BLaER1 (cell line): ENCODE measurements around the gene CSF1R.

ENCODE experiments used
- H3K27ac ChIP-seq: shearing (Covaris generic); formaldehyde crosslinking; 2 replicates; pipeline ENCODE4 v1.8.1; 2022
- H3K27me3 ChIP-seq: shearing (Covaris generic); formaldehyde crosslinking; 2 replicates; pipeline ENCODE4 v1.8.1; 2022
- H3K36me3 ChIP-seq: shearing (Covaris generic); formaldehyde crosslinking; 2 replicates; pipeline ENCODE4 v1.8.1; 2022
- H3K4me1 ChIP-seq: shearing (Covaris generic); formaldehyde crosslinking; 2 replicates; pipeline ENCODE4 v1.8.1; 2022
- H3K4me2 ChIP-seq: shearing (Covaris generic); formaldehyde crosslinking; 2 replicates; pipeline ENCODE4 v1.8.1; 2022
- H3K4me3 ChIP-seq: shearing (Covaris generic); formaldehyde crosslinking; 2 replicates; pipeline ENCODE4 v1.8.1; 2022
- H3K9ac ChIP-seq: shearing (Covaris generic); formaldehyde crosslinking; 2 replicates; pipeline ENCODE4 v1.8.1; 2022
- H3K9me3 ChIP-seq: shearing (Covaris generic); formaldehyde crosslinking; 2 replicates; pipeline ENCODE4 v1.8.1; 2022
- H4K20me1 ChIP-seq: shearing (Covaris generic); formaldehyde crosslinking; 2 replicates; pipeline ENCODE4 v1.8.1; 2022
- Cebpa-rat ChIP-seq: shearing (Covaris generic); IDR thresholded peaks from 2 replicates; pipeline ENCODE4 v1.8.1; 2022

CSF1R gene

DNA sequence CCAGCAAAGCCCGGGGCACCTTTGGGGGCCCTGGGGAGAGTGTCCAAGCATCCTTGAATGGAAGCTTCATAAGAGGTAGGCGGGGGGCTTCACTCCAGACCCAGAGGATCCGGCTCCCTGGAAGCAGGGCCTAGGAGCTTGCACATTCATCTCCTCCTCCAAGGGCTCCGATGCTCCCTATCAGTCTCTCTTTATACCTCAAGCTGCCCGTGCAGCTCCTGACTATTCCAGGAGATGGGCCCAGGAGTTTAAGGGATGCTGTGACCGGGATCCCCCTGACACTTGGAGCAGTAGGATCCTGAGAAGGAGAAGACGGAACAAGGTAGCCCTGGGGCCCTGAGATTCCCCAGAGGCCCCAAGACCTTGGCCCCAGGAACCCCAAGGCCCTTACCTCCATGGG, 25.9 kb downstream of the CSF1R start:
- Histone ChIP-seq H3K36me3 (peaks cover 72% of the 10 kb centered on the region), H3K4me3 (no peak overlapping the region), H3K9ac (no peak overlapping the region), H3K4me1 (peaks cover 59% of the 10 kb centered on the region), H3K27me3 (no peaks in the 10 kb centered on the region), H4K20me1 (no peaks in the 10 kb centered on the region), H3K9me3 (no peaks in the 10 kb centered on the region), H3K27ac (no peak overlapping the region), H3K4me2 (no peak overlapping the region)
- no peak for TF ChIP-seq Cebpa-rat

DNA sequence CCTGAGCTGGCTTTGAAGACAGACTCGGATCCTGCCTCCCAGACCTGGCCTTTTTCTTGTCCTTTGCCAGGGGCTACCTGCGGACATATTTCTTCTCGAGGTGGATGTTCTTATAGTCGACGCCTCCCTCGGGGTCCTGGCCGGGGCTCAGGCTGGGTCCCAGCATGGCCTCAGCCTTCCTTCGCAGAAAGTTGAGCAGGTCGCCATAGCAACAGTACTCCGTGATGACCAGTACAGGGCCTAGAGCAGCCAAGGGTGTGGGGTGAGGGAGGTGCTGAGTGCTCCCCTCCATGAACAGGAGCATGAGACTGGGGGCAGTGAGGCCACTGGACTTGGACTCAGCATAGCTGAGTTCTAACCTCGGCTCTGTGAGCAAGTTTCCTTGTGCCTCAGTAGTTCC, 26.7 kb downstream of the CSF1R start:
- no peak for TF ChIP-seq Cebpa-rat
- peaks cover 80% of the 10 kb centered on the region for H3K36me3 ChIP-seq
- no peak overlapping the region for H3K9ac ChIP-seq

DNA sequence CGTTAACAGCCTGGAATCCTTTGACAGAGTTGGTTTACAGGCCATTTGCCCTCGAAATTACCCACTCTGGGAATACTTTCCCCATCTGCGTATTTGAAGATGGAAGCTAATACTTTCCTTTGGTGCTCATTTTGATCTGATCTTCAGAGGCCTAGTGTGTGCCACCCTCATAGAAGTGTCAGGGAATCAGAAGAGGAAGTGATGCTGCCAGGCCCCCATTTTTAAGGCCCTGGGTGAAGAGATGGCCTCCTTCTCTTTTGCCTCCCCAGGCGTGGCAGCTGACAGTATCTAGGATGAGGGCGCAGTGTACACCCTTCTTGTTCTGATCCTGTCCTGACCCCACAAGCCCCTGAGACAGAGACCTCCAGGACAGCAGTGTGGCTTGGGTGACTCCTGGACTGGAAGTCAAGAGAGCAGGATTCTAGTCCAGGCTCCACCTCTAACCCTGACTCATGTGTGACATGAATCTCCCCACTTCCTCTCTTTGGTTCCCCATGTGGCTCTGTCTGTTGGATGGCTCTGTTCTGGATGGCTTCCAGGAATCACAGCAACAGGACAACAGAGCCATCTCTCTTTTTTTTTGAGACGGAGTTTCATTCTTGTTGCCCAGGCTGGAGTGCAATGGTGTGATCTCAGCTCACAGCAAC, 27.8 kb downstream of the CSF1R start:
- H3K27ac ChIP-seq = peak overlapping the region; percentile 47

More for the DNA sequence above, 26.7 kb downstream of the CSF1R start:
- H4K20me1 ChIP-seq = no peaks in the 10 kb centered on the region
- no peak overlapping the region for H3K27ac ChIP-seq
- H3K27me3 ChIP-seq = no peaks in the 10 kb centered on the region
- H3K4me3 ChIP-seq = no peak overlapping the region
- H3K9me3 ChIP-seq = no peaks in the 10 kb centered on the region
- H3K4me2 ChIP-seq = peak overlapping the region; percentile 42
- H3K4me1 ChIP-seq = peaks cover 51% of the 10 kb centered on the region

DNA sequence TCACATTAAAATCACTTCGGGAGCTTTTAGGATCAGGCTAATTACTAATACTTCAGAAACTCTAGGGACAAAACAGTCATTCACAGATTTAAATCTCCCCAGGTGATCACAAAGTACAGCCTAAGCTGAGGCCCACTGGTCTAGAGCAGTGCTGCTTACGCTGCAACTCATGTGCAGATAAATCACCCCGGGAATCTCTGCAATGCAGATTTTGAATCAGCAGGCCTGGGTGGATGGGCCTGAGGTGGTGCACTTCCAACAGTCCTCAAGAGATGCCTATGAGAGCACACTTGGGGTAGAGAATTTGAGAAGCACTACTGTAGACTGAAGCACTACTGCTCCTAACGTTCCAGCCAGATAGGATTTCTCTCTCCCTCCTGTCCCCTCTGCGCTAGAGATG, 28.4 kb downstream of the CSF1R start:
- H3K36me3 ChIP-seq = peaks cover 89% of the 10 kb centered on the region
- no peak overlapping the region for H3K9ac ChIP-seq
- peak overlapping the region; percentile 47 for H3K27ac ChIP-seq
- H3K27me3 ChIP-seq = no peaks in the 10 kb centered on the region
- H3K4me1 ChIP-seq = peaks cover 34% of the 10 kb centered on the region
- H3K4me3 ChIP-seq = no peak overlapping the region
- no peak overlapping the region for H3K4me2 ChIP-seq
- no peaks in the 10 kb centered on the region for H3K9me3 ChIP-seq
- no peaks in the 10 kb centered on the region for H4K20me1 ChIP-seq
- TF ChIP-seq Cebpa-rat = no peak

More for the DNA sequence above, 27.8 kb downstream of the CSF1R start:
- peak overlapping the region; percentile 42 for H3K4me2 ChIP-seq
- peaks cover 89% of the 10 kb centered on the region for H3K36me3 ChIP-seq
- no peaks in the 10 kb centered on the region for H3K27me3 ChIP-seq
- H3K9me3 ChIP-seq = no peaks in the 10 kb centered on the region
- H3K4me3 ChIP-seq = no peak overlapping the region
- no peak for TF ChIP-seq Cebpa-rat
- no peak overlapping the region for H3K9ac ChIP-seq
- H3K4me1 ChIP-seq = peaks cover 40% of the 10 kb centered on the region
- H4K20me1 ChIP-seq = no peaks in the 10 kb centered on the region

DNA sequence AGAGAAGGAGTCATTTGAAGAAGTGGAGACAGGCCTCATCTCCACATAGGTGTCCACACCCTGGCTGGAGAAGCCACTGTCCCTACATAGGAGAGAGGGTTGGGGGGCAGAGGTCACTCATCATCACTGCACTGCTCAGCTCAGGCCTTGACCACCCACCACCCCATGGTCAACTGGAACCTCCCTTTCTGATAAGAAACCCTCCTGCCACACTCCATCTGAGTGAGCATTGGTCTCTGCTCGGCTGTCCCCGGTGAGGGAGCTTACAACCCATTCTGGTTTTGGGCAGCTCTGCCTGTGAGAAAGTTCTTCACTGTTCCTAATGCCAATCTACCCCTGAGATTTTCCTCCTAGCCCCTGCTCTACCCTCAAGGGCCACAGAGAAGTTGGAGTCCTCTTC, 28.8 kb downstream of the CSF1R start:
- no peak overlapping the region for H3K9ac ChIP-seq
- H3K36me3 ChIP-seq = peaks cover 94% of the 10 kb centered on the region
- no peak overlapping the region for H3K4me2 ChIP-seq

DNA sequence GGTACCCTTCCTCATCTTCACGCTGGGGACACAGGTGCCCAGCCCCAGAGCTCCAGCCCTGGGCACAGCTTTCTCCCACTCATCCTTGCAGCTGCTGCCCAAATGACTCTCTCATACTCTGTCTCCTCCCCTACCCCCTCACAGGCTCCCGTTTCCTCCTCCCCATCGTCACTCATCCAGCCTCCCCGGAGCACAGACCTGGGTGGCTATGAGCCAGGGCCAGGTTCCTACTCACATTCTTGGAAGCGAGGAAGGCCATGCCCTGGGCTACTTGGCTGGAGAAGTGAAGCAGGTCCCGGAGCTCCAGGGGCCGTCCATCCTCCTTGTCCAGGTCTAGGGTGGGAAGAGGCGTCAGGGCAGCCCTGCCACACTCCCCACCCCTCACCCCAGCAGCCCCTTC, 29.3 kb downstream of the CSF1R start:
- Histone ChIP-seq H3K27ac (peak overlapping the region; percentile 47; the same call in 1 of the 2 replicates), H3K9me3 (no peaks in the 10 kb centered on the region), H3K4me1 (peaks cover 25% of the 10 kb centered on the region), H4K20me1 (no peaks in the 10 kb centered on the region), H3K4me3 (no peak overlapping the region), H3K27me3 (no peaks in the 10 kb centered on the region), H3K9ac (no peak overlapping the region), H3K36me3 (peaks cover 99% of the 10 kb centered on the region), H3K4me2 (no peak overlapping the region)
- no peak for TF ChIP-seq Cebpa-rat

More for the DNA sequence above, 28.8 kb downstream of the CSF1R start:
- H3K4me1 ChIP-seq = peaks cover 30% of the 10 kb centered on the region
- no peak for TF ChIP-seq Cebpa-rat
- no peaks in the 10 kb centered on the region for H3K9me3 ChIP-seq
- no peak overlapping the region for H3K4me3 ChIP-seq
- H3K27ac ChIP-seq = peak overlapping the region; percentile 47; the same call in 1 of the 2 replicates
- H4K20me1 ChIP-seq = no peaks in the 10 kb centered on the region
- H3K27me3 ChIP-seq = no peaks in the 10 kb centered on the region

DNA sequence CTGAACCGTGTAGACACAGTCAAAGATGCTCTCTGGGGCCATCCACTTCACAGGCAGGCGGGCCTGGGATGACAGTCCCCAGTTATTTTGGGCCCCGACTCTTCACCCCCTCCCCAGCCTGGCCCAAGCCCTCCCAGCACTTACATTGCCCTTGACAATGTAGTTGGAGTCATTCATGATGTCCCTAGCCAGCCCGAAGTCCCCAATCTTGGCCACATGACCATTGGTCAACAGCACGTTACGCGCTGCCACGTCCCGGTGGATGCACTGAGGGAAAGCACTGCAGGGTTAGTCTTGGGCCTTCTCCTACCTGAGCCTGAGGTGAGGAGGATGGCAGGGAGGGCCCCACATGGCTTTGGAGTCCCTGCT, 30.3 kb downstream of the CSF1R start:
- H4K20me1 ChIP-seq = no peaks in the 10 kb centered on the region
- no peak overlapping the region for H3K4me2 ChIP-seq
- H3K9ac ChIP-seq = no peak overlapping the region
- no peak for TF ChIP-seq Cebpa-rat
- H3K27ac ChIP-seq = 0 out of 2 replicates have a peak overlapping the region, but pooled peaks have one; percentile 23
- H3K4me3 ChIP-seq = no peak overlapping the region
- peaks cover 22% of the 10 kb centered on the region for H3K4me1 ChIP-seq
- H3K9me3 ChIP-seq = no peaks in the 10 kb centered on the region
- H3K27me3 ChIP-seq = no peaks in the 10 kb centered on the region
- H3K36me3 ChIP-seq = peaks cover 100% of the 10 kb centered on the region

DNA sequence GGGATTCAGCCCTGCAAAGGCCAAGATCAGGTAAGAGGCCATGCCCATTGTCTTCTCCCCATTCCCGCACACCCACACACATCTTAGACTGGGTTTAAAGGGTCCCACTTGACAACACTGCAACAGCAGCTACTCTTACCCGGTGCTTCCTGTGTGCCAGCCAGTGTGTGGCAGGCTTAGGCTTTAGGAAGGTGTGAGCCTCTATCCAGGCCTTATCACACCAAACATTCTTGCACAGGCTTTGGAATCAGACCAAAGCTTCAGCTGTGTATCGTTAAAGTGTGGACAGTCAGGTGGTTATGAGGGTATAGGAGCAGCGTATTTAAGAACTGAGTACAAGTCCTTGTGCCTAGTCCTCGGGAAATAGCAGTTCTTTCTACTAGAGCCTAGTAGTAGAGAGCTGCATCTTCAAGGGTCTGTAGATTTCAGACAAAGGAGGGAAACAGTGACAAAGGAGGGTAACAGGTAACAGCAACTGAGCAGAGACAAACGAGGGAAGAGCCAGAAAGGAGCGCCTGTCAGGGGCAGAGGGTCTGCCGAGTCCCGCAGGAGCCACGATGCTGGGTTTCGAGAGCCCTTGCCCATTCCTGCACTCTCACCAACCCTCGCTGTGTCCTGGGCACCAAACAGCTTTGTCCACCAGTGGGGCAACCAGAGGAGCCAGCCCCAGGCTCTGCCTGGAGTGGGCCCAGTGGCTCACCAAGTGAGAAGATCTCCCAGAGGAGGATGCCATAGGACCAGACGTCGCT, 30.9 kb downstream of the CSF1R start:
- peaks cover 100% of the 10 kb centered on the region for H3K36me3 ChIP-seq
- no peak overlapping the region for H3K4me2 ChIP-seq

DNA sequence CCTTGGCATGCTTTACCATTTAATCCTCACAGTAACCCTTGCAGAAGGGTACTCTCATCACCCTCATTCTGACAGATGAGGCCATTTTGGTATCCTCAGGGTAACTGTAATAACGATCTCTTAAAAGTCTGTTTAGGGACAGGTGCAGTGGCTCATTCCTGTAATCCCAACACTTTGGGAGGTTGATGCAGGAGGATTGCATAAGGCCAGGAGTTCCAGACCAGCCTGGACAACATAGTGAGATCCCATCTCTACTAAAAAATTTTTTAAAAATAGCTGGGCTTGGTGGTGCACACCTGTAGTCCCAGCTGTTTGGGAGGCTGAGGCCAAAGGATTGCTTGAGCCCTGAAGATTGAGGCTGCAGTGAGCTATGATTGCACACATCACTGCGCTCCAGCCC, 31.8 kb downstream of the CSF1R start:
- no peak for TF ChIP-seq Cebpa-rat
- Histone ChIP-seq H3K9me3 (no peaks in the 10 kb centered on the region), H3K4me2 (no peak overlapping the region), H3K9ac (no peak overlapping the region), H3K4me3 (no peak overlapping the region), H3K36me3 (peaks cover 100% of the 10 kb centered on the region), H4K20me1 (0 out of 2 replicates have a peak, but pooled peaks cover 4% of the 10 kb centered on the region), H3K27ac (no peak overlapping the region), H3K27me3 (no peaks in the 10 kb centered on the region; the same call in 1 of the 2 replicates), H3K4me1 (peaks cover 24% of the 10 kb centered on the region)

More for the DNA sequence above, 30.9 kb downstream of the CSF1R start:
- Histone ChIP-seq H3K27ac (no peak overlapping the region), H4K20me1 (no peaks in the 10 kb centered on the region), H3K4me1 (peaks cover 27% of the 10 kb centered on the region), H3K9ac (no peak overlapping the region), H3K27me3 (no peaks in the 10 kb centered on the region; the same call in 1 of the 2 replicates), H3K9me3 (no peaks in the 10 kb centered on the region), H3K4me3 (no peak overlapping the region)
- TF ChIP-seq Cebpa-rat = no peak

DNA sequence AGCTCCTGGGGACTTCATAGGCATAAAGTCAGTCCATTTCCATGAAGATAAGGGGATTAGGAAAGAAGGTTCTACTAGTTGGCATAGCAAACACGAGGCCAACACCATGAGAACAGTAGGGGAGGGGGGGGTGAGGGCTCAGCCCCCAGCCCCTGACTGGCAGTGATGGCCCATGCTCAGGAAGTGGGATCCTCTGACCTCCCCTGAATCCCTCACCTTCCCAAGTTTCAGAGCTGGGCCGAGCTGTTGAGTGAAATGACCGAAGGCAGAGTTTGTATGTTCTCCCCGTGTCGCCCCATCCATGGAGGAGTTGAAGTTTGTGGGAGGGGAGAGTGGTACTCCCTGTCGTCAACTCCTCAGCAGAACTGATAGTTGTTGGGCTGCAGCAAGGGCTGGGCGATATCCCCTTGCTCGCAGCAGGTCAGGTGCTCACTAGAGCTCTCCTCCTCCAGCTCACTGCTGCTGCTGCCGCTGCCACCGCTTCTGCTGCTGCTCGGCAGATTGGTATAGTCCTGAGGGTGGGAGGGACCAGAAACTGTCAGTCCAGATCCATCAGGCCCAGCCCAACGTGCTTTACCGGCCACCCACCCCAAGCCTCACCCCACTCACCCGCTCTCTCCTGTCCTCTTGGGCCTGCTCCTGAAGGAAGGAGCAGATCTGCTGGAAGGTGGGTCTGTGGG, 32.5 kb downstream of the CSF1R start:
- Histone ChIP-seq H3K4me3 (no peak overlapping the region), H3K4me2 (no peak overlapping the region), H4K20me1 (0 out of 2 replicates have a peak, but pooled peaks cover 4% of the 10 kb centered on the region), H3K36me3 (peaks cover 100% of the 10 kb centered on the region), H3K27me3 (no peaks in the 10 kb centered on the region; the same call in 1 of the 2 replicates), H3K4me1 (peaks cover 17% of the 10 kb centered on the region), H3K9me3 (no peaks in the 10 kb centered on the region), H3K9ac (0 out of 2 replicates have a peak overlapping the region, but pooled peaks have one; percentile 41), H3K27ac (0 out of 2 replicates have a peak overlapping the region, but pooled peaks have one; percentile 44)
- no peak for TF ChIP-seq Cebpa-rat
